ENCODE data around the gene TMEM91. TPM values are rescaled to one million over a fixed set of nuclear protein-coding genes. Genes with fewer than 3 reads are reported as not detected.

Gene TMEM91
- total and polyA plus RNA-seq, 9 of the 15 experiments (the other 6 are each of a cell fraction or from before 2014, with no cell fraction given): 1.2 to 5.2 (median 2.7) TPM

DNA sequence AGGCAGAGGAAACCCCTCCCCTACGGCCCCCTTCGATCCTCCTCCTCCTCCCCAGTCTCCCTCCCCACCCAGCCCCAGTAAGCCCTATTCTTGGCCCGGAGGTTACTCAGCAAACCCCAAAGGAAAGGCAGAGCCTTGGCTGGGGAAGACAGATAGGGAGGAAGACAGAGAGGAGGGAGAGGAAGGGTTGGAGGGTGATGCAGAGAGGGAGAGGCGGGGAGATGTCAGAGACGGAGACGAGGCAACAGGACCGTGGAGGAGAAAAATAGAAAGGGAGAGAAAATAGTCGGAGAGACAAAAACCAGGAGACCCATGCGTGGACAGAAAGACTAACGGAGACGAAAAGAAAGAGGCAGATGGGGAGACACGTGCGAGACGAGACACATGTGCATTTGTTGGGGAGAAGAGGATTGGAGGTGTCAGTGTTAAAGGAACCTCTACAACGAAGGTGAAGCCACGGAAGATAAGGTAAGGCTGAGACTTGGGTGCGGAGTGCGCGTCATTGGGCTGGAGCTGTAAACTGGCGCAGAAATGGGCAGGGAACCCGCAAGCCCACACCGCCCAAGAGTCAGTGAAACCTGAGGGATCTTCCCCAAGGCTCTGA is 25.5 kb upstream of the TMEM91 start (continued):
- TF ChIP-seq, protein P1, sequence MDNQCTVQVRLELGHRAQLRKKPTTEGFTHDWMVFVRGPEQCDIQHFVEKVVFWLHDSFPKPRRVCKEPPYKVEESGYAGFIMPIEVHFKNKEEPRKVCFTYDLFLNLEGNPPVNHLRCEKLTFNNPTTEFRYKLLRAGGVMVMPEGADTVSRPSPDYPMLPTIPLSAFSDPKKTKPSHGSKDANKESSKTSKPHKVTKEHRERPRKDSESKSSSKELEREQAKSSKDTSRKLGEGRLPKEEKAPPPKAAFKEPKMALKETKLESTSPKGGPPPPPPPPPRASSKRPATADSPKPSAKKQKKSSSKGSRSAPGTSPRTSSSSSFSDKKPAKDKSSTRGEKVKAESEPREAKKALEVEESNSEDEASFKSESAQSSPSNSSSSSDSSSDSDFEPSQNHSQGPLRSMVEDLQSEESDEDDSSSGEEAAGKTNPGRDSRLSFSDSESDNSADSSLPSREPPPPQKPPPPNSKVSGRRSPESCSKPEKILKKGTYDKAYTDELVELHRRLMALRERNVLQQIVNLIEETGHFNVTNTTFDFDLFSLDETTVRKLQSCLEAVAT (IDR thresholded peaks at IDR 0.05): peak; percentile 71 to 77
- peak; percentile 64; the same call in 1 of the 2 replicates for TF ChIP-seq SPI1 (IDR thresholded peaks at IDR 0.05; ENCODE audit: borderline replicate concordance, low read depth, low read length)
- TF ChIP-seq ZNF140 (CRISPR knock-in tag; IDR thresholded peaks at IDR 0.05): no peak
- TF ChIP-seq ZFP1 (CRISPR knock-in tag; IDR thresholded peaks at IDR 0.05): no peak
- TF ChIP-seq HDAC2 (IDR thresholded peaks at IDR 0.05): peak; percentile 90
- TF ChIP-seq HMG20B (CRISPR knock-in tag; IDR thresholded peaks at IDR 0.05): no peak
- no peak for TF ChIP-seq STAT6 (CRISPR knock-in tag; IDR thresholded peaks at IDR 0.05)
- no peak for TF ChIP-seq GATAD2A (IDR thresholded peaks at IDR 0.05)
- no peak for TF ChIP-seq STAG1 (CRISPR knock-in tag; IDR thresholded peaks at IDR 0.05; ENCODE audit: borderline replicate concordance)
- TF ChIP-seq EP300 (IDR thresholded peaks at IDR 0.05; ENCODE audit: low read length): peak; percentile 50; the same call in 1 of the 2 replicates
- TF ChIP-seq DACH1 (IDR thresholded peaks at IDR 0.05; ENCODE audit: partially characterized antibody): no peak
- TF ChIP-seq SRSF7 (optimal IDR thresholded peaks at IDR 0.05; ENCODE audit: low read depth, low read length): no peak
- TF ChIP-seq MTA2 (IDR thresholded peaks at IDR 0.05; ENCODE audit: low read depth): peak; percentile 47
- TF ChIP-seq ZBTB5 (IDR thresholded peaks at IDR 0.05): 0 out of 2 replicates have a peak, but pooled peaks have one; percentile 21
- TF ChIP-seq ARNT (IDR thresholded peaks at IDR 0.05): peak; percentile 36 to 68; a peak in 1 of 4 replicates
- TF ChIP-seq ELF4 (CRISPR knock-in tag; IDR thresholded peaks at IDR 0.05): no peak
- no peak for TF ChIP-seq MCM5 (IDR thresholded peaks at IDR 0.05; ENCODE audit: low read depth)
- no peak for TF ChIP-seq FOXA1 (IDR thresholded peaks at IDR 0.05; ENCODE audit: borderline replicate concordance)
- TF ChIP-seq ASH1L (IDR thresholded peaks at IDR 0.05; ENCODE audit: borderline replicate concordance, low read depth, partially characterized antibody): peak; percentile 30
- TF ChIP-seq, protein P2, sequence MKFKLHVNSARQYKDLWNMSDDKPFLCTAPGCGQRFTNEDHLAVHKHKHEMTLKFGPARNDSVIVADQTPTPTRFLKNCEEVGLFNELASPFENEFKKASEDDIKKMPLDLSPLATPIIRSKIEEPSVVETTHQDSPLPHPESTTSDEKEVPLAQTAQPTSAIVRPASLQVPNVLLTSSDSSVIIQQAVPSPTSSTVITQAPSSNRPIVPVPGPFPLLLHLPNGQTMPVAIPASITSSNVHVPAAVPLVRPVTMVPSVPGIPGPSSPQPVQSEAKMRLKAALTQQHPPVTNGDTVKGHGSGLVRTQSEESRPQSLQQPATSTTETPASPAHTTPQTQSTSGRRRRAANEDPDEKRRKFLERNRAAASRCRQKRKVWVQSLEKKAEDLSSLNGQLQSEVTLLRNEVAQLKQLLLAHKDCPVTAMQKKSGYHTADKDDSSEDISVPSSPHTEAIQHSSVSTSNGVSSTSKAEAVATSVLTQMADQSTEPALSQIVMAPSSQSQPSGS (CRISPR knock-in tag; IDR thresholded peaks at IDR 0.05): no peak
- TF ChIP-seq, protein P3, sequence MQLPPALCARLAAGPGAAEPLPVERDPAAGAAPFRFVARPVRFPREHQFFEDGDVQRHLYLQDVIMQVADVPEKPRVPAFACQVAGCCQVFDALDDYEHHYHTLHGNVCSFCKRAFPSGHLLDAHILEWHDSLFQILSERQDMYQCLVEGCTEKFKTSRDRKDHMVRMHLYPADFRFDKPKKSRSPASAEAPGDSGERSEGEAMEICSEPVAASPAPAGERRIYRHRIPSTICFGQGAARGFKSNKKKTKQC (CRISPR knock-in tag; IDR thresholded peaks at IDR 0.05): 0 out of 2 replicates have a peak, but pooled peaks have one; percentile 38
- TF ChIP-seq NCOR1 (IDR thresholded peaks at IDR 0.05): peak; percentile 50
- no peak for TF ChIP-seq JUNB (CRISPR knock-in tag; conservative IDR thresholded peaks at IDR 0.05)

All from K562 (cell line).